Spleen (tissue), 11 donors: ENCODE data around the gene ZNF552. TPM values are rescaled to one million over a fixed set of nuclear protein-coding genes. Genes with fewer than 3 reads are reported as not detected.

Experiments used
- DNase-seq: peaks from one replicate; pipeline ENCODE4 v3.0.0-alpha.2; 2020
- H3K27ac ChIP-seq, 8 donors: fragments of 200-600 bp; sonication (generic) in 7 of 8; 1 replicate in 4 of 8; 2 replicates in 4 of 8; pipeline versions ENCODE4 v1.5.0 to v1.8.0; 2016 to 2021; ENCODE audit warnings: inconsistent platforms in 4 of 8, mild to moderate bottlenecking in 4 of 8, moderate library complexity in 1 of 8
- H3K27me3 ChIP-seq, 7 donors: fragments of 200-600 bp; sonication (generic) in 6 of 7; replicated peaks in 1 of 7; 1 replicate in 4 of 7; 2 replicates in 3 of 7; pipeline versions ENCODE4 v1.5.0 to v1.8.0; 2016 to 2021; ENCODE audit warnings: inconsistent platforms in 3 of 7, mild to moderate bottlenecking in 1 of 7
- H3K36me3 ChIP-seq, 6 donors: fragments of 200-600 bp; sonication (generic) in 5 of 6; 1 replicate in 4 of 6; 2 replicates in 2 of 6; pipeline versions ENCODE4 v1.5.0 to v1.8.0; 2016 to 2021; ENCODE audit warnings: inconsistent platforms in 2 of 6
- H3K4me1 ChIP-seq, 6 donors: fragments of 200-600 bp; sonication (generic) in 5 of 6; 1 replicate in 3 of 6; 2 replicates in 3 of 6; pipeline versions ENCODE4 v1.5.0 to v1.8.0; 2016 to 2021; ENCODE audit warnings: inconsistent platforms in 3 of 6
- H3K4me3 ChIP-seq, 8 donors: fragments of 200-600 bp; sonication (generic) in 7 of 8; 1 replicate in 4 of 8; 2 replicates in 4 of 8; pipeline versions ENCODE4 v1.5.0 to v1.8.0; 2016 to 2021; ENCODE audit warnings: inconsistent platforms in 4 of 8, mild to moderate bottlenecking in 4 of 8, moderate library complexity in 2 of 8
- H3K9me3 ChIP-seq, 8 donors: fragments of 200-600 bp; sonication (generic) in 7 of 8; 1 replicate in 4 of 8; 2 replicates in 4 of 8; pipeline versions ENCODE4 v1.5.0 to v1.8.0; 2016 to 2021; ENCODE audit warnings: inconsistent platforms in 4 of 8
- POLR2A ChIP-seq, 3 donors: fragments of 450-650 bp; IDR thresholded peaks; one replicate each; pipeline ENCODE4 v1.5.1; 2017; ENCODE audit warnings: antibody characterized with exemption in 3 of 3, mild to moderate bottlenecking in 1 of 3
- POLR2AphosphoS5 ChIP-seq, 3 donors: sonication (generic); formaldehyde crosslinking; IDR thresholded peaks; one replicate each; pipeline ENCODE4 v1.5.1; 2017; ENCODE audit warnings: antibody characterized with exemption in 3 of 3
- WGBS, 5 donors: extraction: QIAGEN DNeasy Blood & Tissue Kit in 3 of 5; methylation state at CpG; one replicate each; pipeline versions ENCODE4 v1.1.5 to v1.1.7; 2013 to 2018; 5-methylcytosine and 5-hydroxymethylcytosine counted together
- intact Hi-C: fragments of 100-400 bp; cut with DNase I; formaldehyde crosslinking; loops from one replicate; pipeline ENCODE4 v1.15.0; 2023; ENCODE audit warnings: low total_unique reads
- polyA plus RNA-seq, 3 donors: library from polyadenylated mRNA; stranded (reverse); fragments of 200-250 nt; gene quantifications; one replicate each; pipeline ENCODE4 v1.2.1, GENCODE V29; 2013
- total RNA-seq, 7 donors: library from RNA; depleted of rRNA in 3 of 7; stranded (reverse); fragments of >200 nt in 3 of 7; fragmentation: NEBNext Ultra II Directional in 4 of 7; extraction: Animal tissue kit (Norgen Biotek cat#: 25700) in 4 of 7; gene quantifications; one replicate each; pipeline versions ENCODE4 v1.1.0 to v1.2.1, GENCODE V29; 2016 to 2021
- TF ChIP-seq, protein P1 (sequence below), 11 experiments: fragments of 200-600 bp in 7 of 11; fragments of 450-650 bp in 4 of 11; sonication (generic) in 4 of 11; IDR thresholded peaks in 8 of 11; conservative IDR thresholded peaks in 3 of 11; 1 replicate in 7 of 11; 2 replicates in 4 of 11; pipeline versions ENCODE4 v1.4.0 to v1.8.0; 2016 to 2021; ENCODE audit warnings: antibody characterized with exemption in 11 of 11, inconsistent platforms in 4 of 11, mild to moderate bottlenecking in 1 of 11
- donor health status: healthy with polysubstance abuse.
- donor health status: DM: no; HTN: no; CAD: no; lungs with moderate emphysema.
- donor health status: DM: no; HTN: no; CAD: no.
- donor health status: Bipolar disorder and iron deficiency.
- donor health status: healthy.
- donor health status: DM: no; HTN: no; CAD: no.
- donor health status: DM: yes; HTN: yes; CAD: no.

ZNF552 gene
- total and polyA plus RNA-seq, 10 donors, result 2.9 to 20.8 (median 9.4) TPM

DNA sequence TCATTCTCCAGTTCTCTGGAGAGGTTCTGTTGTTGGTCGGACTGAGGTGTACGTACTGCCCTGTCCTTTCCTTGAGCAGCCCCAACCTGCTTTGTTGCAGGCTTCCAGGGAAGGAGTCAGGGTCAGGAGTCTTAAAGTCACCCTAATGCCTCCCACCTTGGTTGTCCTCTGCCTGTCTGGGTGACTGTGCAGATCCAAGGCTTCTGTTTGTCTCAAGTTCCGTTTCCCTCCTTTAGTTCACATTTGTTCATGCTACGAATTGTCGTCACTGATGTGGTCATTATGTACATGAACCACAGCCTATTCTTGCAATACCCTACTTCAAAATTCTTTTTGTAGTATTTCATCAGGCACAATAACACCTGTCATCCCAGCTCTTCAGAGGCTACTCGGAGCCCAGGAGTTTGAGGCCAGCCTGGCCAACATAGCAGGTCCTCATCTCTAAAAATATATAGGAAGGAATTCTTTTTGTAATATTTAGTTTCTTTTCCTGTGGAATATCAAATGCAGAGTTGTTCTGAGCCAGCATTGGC, 37.9 kb downstream of the ZNF552 start:
- peaks cover 27 to 100% (median 79%) of the 10 kb centered on the region in 6 donors for H3K36me3 ChIP-seq
- TF ChIP-seq, protein P1, sequence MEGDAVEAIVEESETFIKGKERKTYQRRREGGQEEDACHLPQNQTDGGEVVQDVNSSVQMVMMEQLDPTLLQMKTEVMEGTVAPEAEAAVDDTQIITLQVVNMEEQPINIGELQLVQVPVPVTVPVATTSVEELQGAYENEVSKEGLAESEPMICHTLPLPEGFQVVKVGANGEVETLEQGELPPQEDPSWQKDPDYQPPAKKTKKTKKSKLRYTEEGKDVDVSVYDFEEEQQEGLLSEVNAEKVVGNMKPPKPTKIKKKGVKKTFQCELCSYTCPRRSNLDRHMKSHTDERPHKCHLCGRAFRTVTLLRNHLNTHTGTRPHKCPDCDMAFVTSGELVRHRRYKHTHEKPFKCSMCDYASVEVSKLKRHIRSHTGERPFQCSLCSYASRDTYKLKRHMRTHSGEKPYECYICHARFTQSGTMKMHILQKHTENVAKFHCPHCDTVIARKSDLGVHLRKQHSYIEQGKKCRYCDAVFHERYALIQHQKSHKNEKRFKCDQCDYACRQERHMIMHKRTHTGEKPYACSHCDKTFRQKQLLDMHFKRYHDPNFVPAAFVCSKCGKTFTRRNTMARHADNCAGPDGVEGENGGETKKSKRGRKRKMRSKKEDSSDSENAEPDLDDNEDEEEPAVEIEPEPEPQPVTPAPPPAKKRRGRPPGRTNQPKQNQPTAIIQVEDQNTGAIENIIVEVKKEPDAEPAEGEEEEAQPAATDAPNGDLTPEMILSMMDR (IDR thresholded peaks at IDR 0.05 in 8 of 11, conservative IDR thresholded peaks at IDR 0.05 in 3 of 11), result no peak
- TF ChIP-seq POLR2AphosphoS5 (IDR thresholded peaks at IDR 0.05) (no peak), POLR2A (IDR thresholded peaks at IDR 0.05) (no peak)
- H3K4me3 ChIP-seq, result peak overlapping the region in 1 of 8 donors; percentile 24
- H3K9me3 ChIP-seq, result peaks cover 22 to 100% (median 97%) of the 10 kb centered on the region in 8 donors
- no peaks in the 10 kb centered on the region for H3K27me3 ChIP-seq
- WGBS, 5 donors, result 85 to 93% (median 88%) methylated on average over 6 of the region's 6 CpGs
- no peak for DNase-seq
- peaks cover 0 to 46% (median 19%) of the 10 kb centered on the region in 6 donors for H3K4me1 ChIP-seq
- intact Hi-C loops, result no loop called here
- H3K27ac ChIP-seq, result peak overlapping the region in 2 of 8 donors; percentile 30 to 34

DNA sequence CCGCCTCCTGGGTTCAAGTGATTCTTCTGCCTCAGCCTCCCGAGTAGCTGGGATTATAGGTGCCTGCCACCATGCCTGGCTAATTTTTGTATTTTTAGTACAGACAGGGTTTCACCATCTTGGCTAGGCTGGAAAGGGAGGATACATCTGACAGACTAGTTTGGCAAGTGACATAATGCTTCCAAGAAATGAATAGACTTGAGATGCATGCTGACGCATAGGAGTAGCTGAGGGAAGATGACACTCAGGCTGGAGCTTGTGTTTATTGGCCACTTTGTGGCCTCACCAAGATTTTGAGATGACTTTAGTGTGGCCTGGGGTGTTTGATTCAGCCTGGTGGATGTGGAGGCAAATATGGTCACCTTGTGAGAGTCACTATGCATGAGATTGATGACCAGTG, 41.2 kb downstream of the ZNF552 start:
- Histone ChIP-seq H3K4me1 (peaks cover 14 to 74% (median 43%) of the 10 kb centered on the region in 6 donors), H3K36me3 (peaks cover 15 to 81% (median 53%) of the 10 kb centered on the region in 6 donors), H3K9me3 (peaks cover 7 to 85% (median 65%) of the 10 kb centered on the region in 8 donors), H3K4me3 (peak overlapping the region in 1 of 8 donors; percentile 3), H3K27ac (no peak overlapping the region), H3K27me3 (no peaks in the 10 kb centered on the region)
- TF ChIP-seq POLR2AphosphoS5 (IDR thresholded peaks at IDR 0.05), result no peak
- no peak for TF ChIP-seq POLR2A (IDR thresholded peaks at IDR 0.05)
- TF ChIP-seq, protein P1 (IDR thresholded peaks at IDR 0.05 in 8 of 11, conservative IDR thresholded peaks at IDR 0.05 in 3 of 11), result no peak
- intact Hi-C loops, result no loop called here
- no peak for DNase-seq
- 95 to 98% (median 97%) methylated on average over 3 of the region's 3 CpGs for WGBS, 5 donors

DNA sequence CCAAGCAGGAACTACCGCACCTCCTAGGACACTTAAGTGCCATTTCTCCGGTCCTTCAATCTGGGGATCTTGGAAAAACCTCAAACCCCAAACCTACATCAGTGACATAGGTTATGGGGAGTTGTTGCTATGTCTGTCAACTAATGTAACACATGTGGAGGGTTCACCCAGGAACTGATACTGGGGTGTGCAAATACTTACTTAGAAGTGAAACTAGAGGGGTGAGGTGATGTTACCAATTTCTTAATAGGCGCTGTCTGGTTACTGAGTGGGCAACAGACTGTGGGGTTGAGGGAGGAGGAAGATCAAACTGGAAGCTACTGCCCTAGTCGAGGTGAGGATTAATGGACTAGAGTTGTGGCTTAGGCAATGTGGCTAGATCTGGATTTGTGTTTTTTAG, 43.3 kb downstream of the ZNF552 start:
- peaks cover 0 to 65% (median 44%) of the 10 kb centered on the region in 8 donors for H3K9me3 ChIP-seq
- WGBS, 5 donors, result 83 to 88% (median 87%) methylated on average over 4 of the region's 4 CpGs
- TF ChIP-seq POLR2A (IDR thresholded peaks at IDR 0.05) (no peak), POLR2AphosphoS5 (IDR thresholded peaks at IDR 0.05) (no peak)
- TF ChIP-seq, protein P1 (IDR thresholded peaks at IDR 0.05 in 8 of 11, conservative IDR thresholded peaks at IDR 0.05 in 3 of 11), result no peak
- H3K4me3 ChIP-seq, result peak overlapping the region in 2 of 8 donors; percentile 81 to 95
- intact Hi-C loops, result no loop called here
- peaks cover 5 to 61% (median 33%) of the 10 kb centered on the region in 6 donors for H3K36me3 ChIP-seq
- H3K4me1 ChIP-seq, result peaks cover 14 to 69% (median 43%) of the 10 kb centered on the region in 6 donors
- peak overlapping the region in 2 of 8 donors; percentile 31 to 36 for H3K27ac ChIP-seq
- DNase-seq, result no peak
- no peaks in the 10 kb centered on the region for H3K27me3 ChIP-seq

DNA sequence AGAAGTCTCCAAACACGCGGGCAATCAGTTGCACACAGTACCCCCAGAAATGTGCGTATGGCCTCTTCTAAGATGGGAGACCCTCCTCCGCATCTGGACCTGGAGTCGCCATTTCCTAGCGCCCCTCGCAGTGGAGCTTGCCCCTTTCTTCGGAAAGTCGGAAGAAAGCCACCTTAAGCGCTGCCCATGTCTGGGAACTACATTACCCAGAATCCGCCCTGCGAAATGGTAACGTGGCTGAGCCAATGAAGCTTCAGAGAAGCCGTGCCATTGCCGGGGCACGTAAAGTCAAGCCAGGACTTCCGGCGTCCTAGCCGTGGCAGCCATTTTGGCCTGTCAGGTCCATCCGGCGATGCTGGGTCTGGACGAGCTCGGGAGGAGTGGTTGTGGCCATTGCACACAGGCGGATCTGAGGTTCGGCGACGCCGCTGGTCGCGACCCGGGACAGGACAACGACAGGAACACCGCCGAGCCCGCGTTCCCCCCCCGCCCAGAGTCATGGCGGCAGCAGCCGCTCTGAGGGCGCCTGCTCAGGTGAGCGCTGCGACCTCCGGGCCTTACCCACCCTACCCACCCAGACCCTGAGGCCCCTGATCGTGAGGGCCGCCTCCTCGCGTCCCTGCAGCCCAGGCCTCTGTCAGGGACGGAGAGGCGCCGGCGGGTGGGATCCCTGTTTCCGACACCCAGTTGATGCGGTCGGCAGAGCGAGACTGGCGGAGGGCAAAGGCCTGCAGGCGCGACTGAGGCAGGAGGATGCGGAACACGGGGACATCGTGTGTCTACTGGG, 45.2 kb downstream of the ZNF552 start, which contains the start of gene ZNF586:
TSS of gene ZNF586 (plus strand) at position 332 of the 787 bp plus-strand sequence. CDS start at position 499, 167 bp downstream.
- DNase-seq, result peak; percentile 97
- intact Hi-C loops, result no loop called here
- Histone ChIP-seq H3K27me3 (no peaks in the 10 kb centered on the region), H3K36me3 (peaks cover 0 to 55% (median 22%) of the 10 kb centered on the region in 6 donors), H3K27ac (peak within 1 kb of the TSS; percentile 85 to 94 (median 92)), H3K9me3 (peaks cover 0 to 51% (median 25%) of the 10 kb centered on the region in 8 donors), H3K4me1 (peaks cover 14 to 54% (median 40%) of the 10 kb centered on the region in 6 donors), H3K4me3 (peak within 1 kb of the TSS; percentile 81 to 99 (median 96))
- peak; percentile 92 to 95 (median 93) for TF ChIP-seq POLR2AphosphoS5 (IDR thresholded peaks at IDR 0.05)
- TF ChIP-seq POLR2A (IDR thresholded peaks at IDR 0.05), result no peak
- TF ChIP-seq, protein P1 (IDR thresholded peaks at IDR 0.05 in 8 of 11, conservative IDR thresholded peaks at IDR 0.05 in 3 of 11), result peak in 1 of 11 experiments; percentile 22
- WGBS, 5 donors, result 2 to 7% (median 3%) methylated on average over 28 to 61 of the region's 61 CpGs
